Parathyroid adenoma (tissue), 2 donors: Measurements from ENCODE around the gene MICALL2.

Experiments
- H2AFZ ChIP-seq: fragments of 300-600 bp; sonication (generic); one replicate; pipeline ENCODE4 v1.7.0; 2017; ENCODE audit warnings: antibody characterized with exemption, mild to moderate bottlenecking
- H3K27ac ChIP-seq: fragments of 300-600 bp; sonication (generic); one replicate; pipeline ENCODE4 v1.7.0; 2017
- H3K27me3 ChIP-seq: fragments of 300-600 bp; sonication (generic); one replicate; pipeline ENCODE4 v1.7.0; 2017; ENCODE audit warnings: low read length; ENCODE audit not compliant: control insufficient read depth, insufficient read depth
- H3K36me3 ChIP-seq: fragments of 300-600 bp; sonication (generic); one replicate; pipeline ENCODE4 v1.7.0; 2017; ENCODE audit warnings: low read length; ENCODE audit not compliant: control insufficient read depth, insufficient read depth
- H3K4me1 ChIP-seq: fragments of 300-600 bp; sonication (generic); one replicate; pipeline ENCODE4 v1.7.0; 2017; ENCODE audit warnings: control low read depth
- H3K4me2 ChIP-seq: fragments of 300-600 bp; sonication (generic); one replicate; pipeline ENCODE4 v1.7.0; 2017; ENCODE audit warnings: low read length
- H3K4me3 ChIP-seq: fragments of 300-600 bp; sonication (generic); one replicate; pipeline ENCODE4 v1.7.0; 2017; ENCODE audit warnings: low read depth, low read length
- H3K79me2 ChIP-seq: fragments of 300-600 bp; sonication (generic); one replicate; pipeline ENCODE4 v1.7.0; 2017; ENCODE audit warnings: control low read depth
- H3K9ac ChIP-seq: fragments of 300-600 bp; sonication (generic); one replicate; pipeline ENCODE4 v1.7.0; 2017; ENCODE audit warnings: mild to moderate bottlenecking
- H3K9me3 ChIP-seq: fragments of 300-600 bp; sonication (generic); one replicate; pipeline ENCODE4 v1.7.0; 2017; ENCODE audit warnings: low read length; ENCODE audit not compliant: control insufficient read depth
- CTCF ChIP-seq: fragments of 300-600 bp; sonication (generic); IDR thresholded peaks from one replicate; pipeline ENCODE4 v1.7.0; 2017; ENCODE audit warnings: antibody characterized with exemption, mild to moderate bottlenecking
- donor health status: primary hyperparathyroidism.

The MICALL2 gene

GRCh38 chr7:1470901-1471300 lies 11.6 kb upstream of the MICALL2 start:
- Histone ChIP-seq H3K4me2 (no peak overlapping the region), H3K36me3 (no peaks in the 10 kb centered on the region), H3K9me3 (no peaks in the 10 kb centered on the region), H3K9ac (no peak overlapping the region), H3K27me3 (no peaks in the 10 kb centered on the region), H3K4me3 (no peak overlapping the region), H3K79me2 (peaks cover 3% of the 10 kb centered on the region), H3K4me1 (peaks cover 2% of the 10 kb centered on the region), H2AFZ (no peak overlapping the region), H3K27ac (no peak overlapping the region)
- TF ChIP-seq CTCF: no peak

GRCh38 chr7:1468643-1469298 lies 9.5 kb upstream of the MICALL2 start:
- no peaks in the 10 kb centered on the region for H3K27me3 ChIP-seq
- H3K4me3 ChIP-seq: no peak overlapping the region
- H3K4me1 ChIP-seq: peaks cover 2% of the 10 kb centered on the region
- no peak overlapping the region for H3K27ac ChIP-seq
- H3K4me2 ChIP-seq: no peak overlapping the region
- H3K36me3 ChIP-seq: no peaks in the 10 kb centered on the region
- H2AFZ ChIP-seq: no peak overlapping the region
- no peak for TF ChIP-seq CTCF
- no peak overlapping the region for H3K9ac ChIP-seq
- peaks cover 2% of the 10 kb centered on the region for H3K79me2 ChIP-seq
- H3K9me3 ChIP-seq: no peaks in the 10 kb centered on the region

- H2AFZ ChIP-seq: no peak overlapping the region
- no peak overlapping the region for H3K4me3 ChIP-seq
- H3K27ac ChIP-seq: no peak overlapping the region
- H3K4me2 ChIP-seq: no peak overlapping the region
- H3K9ac ChIP-seq: no peak overlapping the region
- no peaks in the 10 kb centered on the region for H3K9me3 ChIP-seq
- peaks cover 2% of the 10 kb centered on the region for H3K4me1 ChIP-seq
- no peaks in the 10 kb centered on the region for H3K27me3 ChIP-seq
- H3K79me2 ChIP-seq: no peaks in the 10 kb centered on the region
- TF ChIP-seq CTCF: no peak
- no peaks in the 10 kb centered on the region for H3K36me3 ChIP-seq
Measured at GRCh38 chr7:1468203-1468602, 8.9 kb upstream of the MICALL2 start.

- Histone ChIP-seq H3K79me2 (no peaks in the 10 kb centered on the region), H3K27me3 (no peaks in the 10 kb centered on the region), H2AFZ (no peak overlapping the region), H3K9me3 (no peaks in the 10 kb centered on the region), H3K36me3 (no peaks in the 10 kb centered on the region), H3K4me2 (no peak overlapping the region), H3K4me3 (no peak overlapping the region), H3K27ac (no peak overlapping the region), H3K4me1 (peaks cover 2% of the 10 kb centered on the region), H3K9ac (no peak overlapping the region)
- no peak for TF ChIP-seq CTCF
Measured at GRCh38 chr7:1466524-1467271, 7.4 kb upstream of the MICALL2 start.
